Ramos (cell line): ENCODE measurements around the gene ABHD12B.

Source experiments
- in situ Hi-C: fragments of 300-500 bp; cut with MboI; formaldehyde crosslinking; loops from one replicate; pipeline ENCODE4 v1.14.3; 2022; ENCODE audit warnings: low sequenced_read_pairs; ENCODE audit not compliant: unreplicated experiment

Gene ABHD12B

GRCh38 chr14:50837850-50838470, 33.9 kb upstream of the ABHD12B start:
- in situ Hi-C loops: no loop called here

GRCh38 chr14:50839048-50839447, 32.8 kb upstream of the ABHD12B start:
- in situ Hi-C loops: no loop called here

GRCh38 chr14:50839691-50840090, 32.2 kb upstream of the ABHD12B start:
- in situ Hi-C loops: no loop called here

- in situ Hi-C loops: no loop called here
Measured at GRCh38 chr14:50844391-50844790, 27.5 kb upstream of the ABHD12B start.

GRCh38 chr14:50845166-50845565, 26.7 kb upstream of the ABHD12B start:
- in situ Hi-C loops: no loop called here

GRCh38 chr14:50846226-50846880, 25.5 kb upstream of the ABHD12B start:
- in situ Hi-C loops: no loop called here

- in situ Hi-C loops: loop anchor here (25.0 kb wide), 1 partner anchor 242 kb away; no protein-coding TSS in a partner anchor
Measured at GRCh38 chr14:50853891-50854290, 18.0 kb upstream of the ABHD12B start.

GRCh38 chr14:50854521-50854920, 17.3 kb upstream of the ABHD12B start:
- in situ Hi-C loops: loop anchor here (25.0 kb wide), 1 partner anchor 242 kb away; no protein-coding TSS in a partner anchor

GRCh38 chr14:50855558-50855957, 16.3 kb upstream of the ABHD12B start:
- in situ Hi-C loops: loop anchor here (25.0 kb wide), 1 partner anchor 243 kb away; no protein-coding TSS in a partner anchor

GRCh38 chr14:50856660-50857059, 15.2 kb upstream of the ABHD12B start:
- in situ Hi-C loops: loop anchor here (25.0 kb wide), 1 partner anchor 244 kb away; no protein-coding TSS in a partner anchor

GRCh38 chr14:50859296-50859624, 12.6 kb upstream of the ABHD12B start:
- in situ Hi-C loops: loop anchor here (25.0 kb wide), 1 partner anchor 247 kb away; no protein-coding TSS in a partner anchor

- in situ Hi-C loops: loop anchor here (25.0 kb wide), 1 partner anchor 248 kb away; no protein-coding TSS in a partner anchor
Measured at GRCh38 chr14:50860478-50861086, 11.3 kb upstream of the ABHD12B start.

GRCh38 chr14:50862036-50862570, 9.8 kb upstream of the ABHD12B start:
- in situ Hi-C loops: loop anchor here (25.0 kb wide), 1 partner anchor 250 kb away; no protein-coding TSS in a partner anchor

- in situ Hi-C loops: loop anchor here (25.0 kb wide), 1 partner anchor 252 kb away; no protein-coding TSS in a partner anchor
Measured at GRCh38 chr14:50864237-50864636, 7.6 kb upstream of the ABHD12B start.

GRCh38 chr14:50864946-50865345, 6.9 kb upstream of the ABHD12B start:
- in situ Hi-C loops: loop anchor here (25.0 kb wide), 1 partner anchor 253 kb away; no protein-coding TSS in a partner anchor

GRCh38 chr14:50865391-50866076, 6.3 kb upstream of the ABHD12B start:
- in situ Hi-C loops: loop anchor here (25.0 kb wide), 1 partner anchor 253 kb away; no protein-coding TSS in a partner anchor

- in situ Hi-C loops: loop anchor here (25.0 kb wide), 1 partner anchor 259 kb away; no protein-coding TSS in a partner anchor
Measured at GRCh38 chr14:50871228-50871627, 625 bp upstream of the ABHD12B start.

- in situ Hi-C loops: loop anchor here (25.0 kb wide), 1 partner anchor 262 kb away; no protein-coding TSS in a partner anchor
Measured at GRCh38 chr14:50874757-50875156, 2.9 kb downstream of the ABHD12B start.

- in situ Hi-C loops: no loop called here
Measured at GRCh38 chr14:50875359-50876070, 3.7 kb downstream of the ABHD12B start.
